GM18873 (cell line): ENCODE data around the gene COL4A4.

Experiments used
- ATAC-seq: cut with Tn5 transposase; IDR thresholded peaks from one replicate; pipeline ENCODE4 v1.9.1; 2021; ENCODE audit warnings: mild to moderate bottlenecking, moderate library complexity, moderate number of reproducible peaks; ENCODE audit not compliant: unreplicated experiment, low FRiP score

Gene COL4A4

GRCh38 chr2:227035711-227036367 lies 128.2 kb downstream of the COL4A4 start:
- no peak for ATAC-seq

- no peak for ATAC-seq
Measured at GRCh38 chr2:227033471-227034148, 130.4 kb downstream of the COL4A4 start.

GRCh38 chr2:227031379-227031778 lies 132.6 kb downstream of the COL4A4 start:
- no peak for ATAC-seq

- no peak for ATAC-seq
Measured at GRCh38 chr2:227030789-227031188, 133.2 kb downstream of the COL4A4 start.

GRCh38 chr2:227029426-227030105 lies 134.4 kb downstream of the COL4A4 start:
- no peak for ATAC-seq

GRCh38 chr2:227025510-227025909 lies 138.5 kb downstream of the COL4A4 start:
- no peak for ATAC-seq

GRCh38 chr2:227022608-227023007 lies 141.4 kb downstream of the COL4A4 start:
- no peak for ATAC-seq

GRCh38 chr2:227020416-227020815 lies 143.6 kb downstream of the COL4A4 start:
- ATAC-seq, result no peak

GRCh38 chr2:227016894-227017293 lies 147.1 kb downstream of the COL4A4 start:
- no peak for ATAC-seq

- ATAC-seq, result no peak
Measured at GRCh38 chr2:227013881-227014280, 150.1 kb downstream of the COL4A4 start.

GRCh38 chr2:227013330-227013729 lies 150.7 kb downstream of the COL4A4 start:
- ATAC-seq, result no peak

- ATAC-seq, result no peak
Measured at GRCh38 chr2:227010433-227010832, 153.6 kb downstream of the COL4A4 start.

- ATAC-seq, result no peak
Measured at GRCh38 chr2:227007940-227008339, 156.1 kb downstream of the COL4A4 start.

GRCh38 chr2:227007148-227007547 lies 156.9 kb downstream of the COL4A4 start:
- no peak for ATAC-seq

- ATAC-seq, result no peak
Measured at GRCh38 chr2:227006189-227006897, 157.7 kb downstream of the COL4A4 start.

- ATAC-seq, result no peak
Measured at GRCh38 chr2:227004482-227004881, 159.5 kb downstream of the COL4A4 start.

GRCh38 chr2:227000123-227000522 lies 163.9 kb downstream of the COL4A4 start:
- no peak for ATAC-seq

- no peak for ATAC-seq
Measured at GRCh38 chr2:226999661-227000060, 164.3 kb downstream of the COL4A4 start.

- ATAC-seq, result no peak
Measured at GRCh38 chr2:226995625-226996041, 168.4 kb downstream of the COL4A4 start.

GRCh38 chr2:226994775-226995174 lies 169.2 kb downstream of the COL4A4 start:
- no peak for ATAC-seq

GRCh38 chr2:226993171-226993570 lies 170.8 kb downstream of the COL4A4 start:
- ATAC-seq, result no peak
